Measurements from ENCODE around the gene CCBE1.

DNA sequence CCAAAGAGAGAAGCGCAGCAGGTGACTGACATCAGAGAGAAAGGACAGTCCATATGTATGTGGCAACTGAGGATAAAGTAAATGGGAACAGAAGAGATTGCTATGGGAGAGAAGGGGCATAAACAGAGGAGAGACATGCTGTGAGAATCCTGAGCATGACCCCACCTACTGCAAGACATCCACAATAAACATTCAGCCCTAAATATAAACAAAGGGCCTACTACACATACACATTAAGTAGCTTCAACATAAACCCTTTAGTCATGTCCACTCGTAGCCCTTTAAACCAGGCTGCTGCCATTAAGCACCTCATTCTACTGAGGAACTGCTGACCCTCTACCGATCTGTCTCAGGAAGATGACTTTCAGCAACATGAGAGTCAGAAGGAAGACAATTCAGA is 32.9 kb downstream of the CCBE1 start:
- no peak for TF ChIP-seq GATA2 (IDR thresholded peaks at IDR 0.05; ENCODE audit: low read depth, low read length)
- TF ChIP-seq GATA3 (IDR thresholded peaks at IDR 0.05; ENCODE audit: low read depth, low read length), result no peak
